Thoracic aorta (tissue), 2 donors: ENCODE measurements around the gene ACSL3. TPM values are rescaled to one million over a fixed set of nuclear protein-coding genes. Genes with fewer than 3 reads are reported as not detected.
"Not testable (repeated sequence)": the region's sequence is repeated elsewhere in the genome, so short reads cannot be mapped to it uniquely, and the experiment has no call there.

Source experiments
- ATAC-seq: fragments of 150-250 bp; one replicate; pipeline ENCODE4 v1.8.0; 2017; ENCODE audit warnings: low read depth; ENCODE audit not compliant: insufficient number of reproducible peaks, low FRiP score
- DNase-seq: peaks from one replicate; pipeline ENCODE4 v3.0.0-alpha.2; 2020; ENCODE audit warnings: low spot score
- H3K27ac ChIP-seq, 2 donors: fragments of 200-600 bp; sonication (generic); 1 replicate in 1 of 2; 2 replicates in 1 of 2; pipeline ENCODE4 v1.5.1; 2016; ENCODE audit warnings: mild to moderate bottlenecking in 2 of 2, moderate library complexity in 2 of 2
- H3K27me3 ChIP-seq: fragments of 200-600 bp; sonication (generic); replicated peaks from 2 replicates; pipeline ENCODE4 v1.6.0; 2016; ENCODE audit warnings: mild to moderate bottlenecking; ENCODE audit not compliant: insufficient read depth
- H3K36me3 ChIP-seq: fragments of 200-600 bp; sonication (generic); one replicate; pipeline ENCODE4 v1.5.1; 2016
- H3K4me1 ChIP-seq, 2 donors: fragments of 200-600 bp; sonication (generic); 1 replicate in 1 of 2; 2 replicates in 1 of 2; pipeline versions ENCODE4 v1.5.1 to v1.6.0; 2016; ENCODE audit warnings: low read depth in 2 of 2, mild to moderate bottlenecking in 1 of 2; ENCODE audit not compliant: control insufficient read depth in 1 of 2
- H3K4me3 ChIP-seq: fragments of 200-600 bp; sonication (generic); 2 replicates; pipeline ENCODE4 v1.5.1; 2016; ENCODE audit warnings: mild to moderate bottlenecking
- H3K9me3 ChIP-seq: fragments of 200-600 bp; sonication (generic); 2 replicates; pipeline ENCODE4 v1.5.1; 2016
- CTCF ChIP-seq: fragments of 200-600 bp; sonication (generic); IDR thresholded peaks from one replicate; pipeline ENCODE4 v1.5.1; 2019; ENCODE audit warnings: antibody characterized with exemption
- total RNA-seq, 2 donors: library from RNA; depleted of rRNA; stranded (reverse); fragments of >200 nt; gene quantifications; one replicate each; pipeline versions ENCODE4 v1.1.0 to v1.2.3, GENCODE V29; 2016

ACSL3 gene
- total RNA-seq, 2 donors from 2014 or later = 65.1 to 79.0 TPM

- peak overlapping the region; percentile 58 to 75 for H3K27ac ChIP-seq
- no peak for DNase-seq
- no peaks in the 10 kb centered on the region for H3K9me3 ChIP-seq
Observed at GRCh38 chr2:222844323-222844722, 16.5 kb upstream of the ACSL3 start.

GRCh38 chr2:222845314-222845713 lies 15.5 kb upstream of the ACSL3 start:
- DNase-seq, H3K27me3 ChIP-seq, H3K27ac ChIP-seq, H3K4me1 ChIP-seq, H3K4me3 ChIP-seq, H3K9me3 ChIP-seq, ATAC-seq, H3K36me3 ChIP-seq: not testable (repeated sequence)

More at GRCh38 chr2:222844323-222844722, 16.5 kb upstream of the ACSL3 start:
- ATAC-seq = peak; percentile 91
- Histone ChIP-seq H3K4me1 (no peaks in the 10 kb centered on the region), H3K4me3 (peak overlapping the region; percentile 25), H3K36me3 (no peaks in the 10 kb centered on the region), H3K27me3 (no peaks in the 10 kb centered on the region)
- no peak for TF ChIP-seq CTCF

- no peaks in the 10 kb centered on the region for H3K9me3 ChIP-seq
- H3K4me1 ChIP-seq = no peaks in the 10 kb centered on the region
- no peak overlapping the region for H3K4me3 ChIP-seq
- DNase-seq (no peak), ATAC-seq (no peak)
- no peak overlapping the region for H3K27ac ChIP-seq
- no peaks in the 10 kb centered on the region for H3K27me3 ChIP-seq
- no peaks in the 10 kb centered on the region for H3K36me3 ChIP-seq
- no peak for TF ChIP-seq CTCF
Observed at GRCh38 chr2:222846003-222846402, 14.8 kb upstream of the ACSL3 start.

- not testable (repeated sequence) for H3K4me3 ChIP-seq, ATAC-seq, DNase-seq, H3K36me3 ChIP-seq, H3K27ac ChIP-seq, H3K4me1 ChIP-seq, H3K27me3 ChIP-seq, H3K9me3 ChIP-seq
Observed at GRCh38 chr2:222848031-222848430, 12.8 kb upstream of the ACSL3 start.

- DNase-seq = no peak
- no peak for ATAC-seq
- TF ChIP-seq CTCF = no peak
- Histone ChIP-seq H3K9me3 (no peaks in the 10 kb centered on the region), H3K36me3 (no peaks in the 10 kb centered on the region), H3K4me3 (no peak overlapping the region), H3K4me1 (no peaks in the 10 kb centered on the region), H3K27me3 (no peaks in the 10 kb centered on the region), H3K27ac (no peak overlapping the region)
Observed at GRCh38 chr2:222848862-222849261, 12.0 kb upstream of the ACSL3 start.

- Histone ChIP-seq H3K27me3 (no peaks in the 10 kb centered on the region), H3K27ac (no peak overlapping the region), H3K36me3 (no peaks in the 10 kb centered on the region), H3K4me3 (no peak overlapping the region), H3K9me3 (no peaks in the 10 kb centered on the region), H3K4me1 (no peaks in the 10 kb centered on the region)
- TF ChIP-seq CTCF = no peak
- no peak for ATAC-seq
- no peak for DNase-seq
Observed at GRCh38 chr2:222851956-222852617, 8.7 kb upstream of the ACSL3 start.
